Measurements from ENCODE around the gene HDAC3.

HDAC3 gene

DNA sequence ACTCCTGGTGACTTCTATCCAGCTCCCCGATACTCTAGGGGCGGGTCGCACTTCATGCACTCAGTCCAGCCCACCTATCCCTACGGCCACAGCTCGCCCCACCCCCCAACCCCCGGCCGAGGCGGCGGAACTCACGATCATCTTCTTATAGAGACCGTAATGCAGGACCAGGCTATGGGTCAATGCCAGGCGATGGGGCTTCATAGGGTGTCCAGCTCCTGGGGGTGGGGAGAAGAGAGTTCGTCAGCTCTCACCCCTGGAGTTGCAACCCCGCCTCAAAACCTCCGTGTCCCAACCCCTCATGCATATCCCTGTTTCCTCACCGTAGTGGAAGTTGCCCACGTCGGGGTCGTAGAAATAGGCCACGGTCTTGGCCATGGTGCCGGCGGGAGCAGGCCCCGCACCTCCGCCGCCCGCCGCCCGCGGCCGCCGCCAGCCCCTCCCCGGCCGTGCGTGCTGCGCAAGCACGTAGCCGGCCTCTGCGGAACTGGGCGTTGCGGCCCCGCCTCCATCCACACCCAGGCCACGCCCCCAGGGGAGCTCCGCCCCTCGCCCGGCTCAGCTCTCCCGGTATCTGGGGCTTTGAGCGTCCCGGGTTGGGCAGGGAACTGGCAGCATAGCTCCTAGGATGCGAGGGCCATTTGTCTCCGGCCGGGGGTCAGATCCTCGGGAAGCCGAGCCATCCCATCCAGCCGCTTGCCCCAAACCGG, at the start of gene HDAC3, which contains the start of gene RELL2:
Gene HDAC3, minus strand, starts transcription at position 437 of the 710 bp plus-strand sequence. Its CDS starts 59 bp downstream, at position 378.
Gene RELL2, plus strand, starts transcription at position 585 of the 710 bp plus-strand sequence. CDS start 1,229 bp downstream, outside the sequence.
- H3K27me3 ChIP-seq (ENCODE audit: control insufficient read depth, insufficient read depth, low read length) = peaks cover 9% of the 10 kb centered on the region
- H3K4me3 ChIP-seq (ENCODE audit: low read length) = peak within 1 kb of the TSS; percentile 79
- H3K9ac ChIP-seq (ENCODE audit: low read length) = peak within 1 kb of the TSS; percentile 87
- H3K9me3 ChIP-seq (ENCODE audit: control insufficient read depth, low read length) = no peaks in the 10 kb centered on the region
- H3K36me3 ChIP-seq (ENCODE audit: control insufficient read depth, insufficient read depth, low read length) = no peaks in the 10 kb centered on the region
- H3K4me1 ChIP-seq (ENCODE audit: control insufficient read depth, insufficient read depth, low read length) = peaks cover 21% of the 10 kb centered on the region

DNA sequence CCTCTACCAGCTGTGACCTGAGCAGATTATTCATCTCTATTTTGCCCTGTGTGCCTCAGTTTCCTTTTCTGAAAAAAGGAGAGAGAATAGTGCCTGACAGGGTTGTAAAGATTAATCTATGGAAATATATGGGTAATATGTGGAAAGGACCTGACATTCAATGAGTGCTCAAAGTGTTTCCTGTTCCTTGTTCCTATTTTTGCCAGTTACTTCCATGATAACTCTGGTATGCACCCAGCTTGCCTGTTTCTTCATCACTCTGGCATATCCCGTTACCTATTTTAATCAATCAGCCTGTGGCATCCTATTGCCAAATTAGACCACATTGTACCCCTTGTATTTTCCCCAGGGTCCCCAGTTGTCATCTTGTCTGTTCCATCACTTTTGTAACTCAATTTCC, 48.9 kb upstream of the HDAC3 start:
- H3K4me3 ChIP-seq (ENCODE audit: low read length) = no peak overlapping the region
- no peak overlapping the region for H3K9ac ChIP-seq (ENCODE audit: low read length)
- H3K36me3 ChIP-seq (ENCODE audit: control insufficient read depth, insufficient read depth, low read length) = no peaks in the 10 kb centered on the region
- H3K9me3 ChIP-seq (ENCODE audit: control insufficient read depth, low read length) = no peaks in the 10 kb centered on the region
- peaks cover 19% of the 10 kb centered on the region for H3K4me1 ChIP-seq (ENCODE audit: control insufficient read depth, insufficient read depth, low read length)
- H3K27me3 ChIP-seq (ENCODE audit: control insufficient read depth, insufficient read depth, low read length) = peaks cover 5% of the 10 kb centered on the region

- H3K9ac ChIP-seq (ENCODE audit: low read length) = no peak overlapping the region
- no peak overlapping the region for H3K4me3 ChIP-seq (ENCODE audit: low read length)
- H3K4me1 ChIP-seq (ENCODE audit: control insufficient read depth, insufficient read depth, low read length) = peaks cover 25% of the 10 kb centered on the region
- H3K9me3 ChIP-seq (ENCODE audit: control insufficient read depth, low read length) = no peaks in the 10 kb centered on the region
- H3K27me3 ChIP-seq (ENCODE audit: control insufficient read depth, insufficient read depth, low read length) = peaks cover under 1% of the 10 kb centered on the region
- H3K36me3 ChIP-seq (ENCODE audit: control insufficient read depth, insufficient read depth, low read length) = no peaks in the 10 kb centered on the region
Observed at GRCh38 chr5:141683596-141684141, 47.0 kb upstream of the HDAC3 start.

DNA sequence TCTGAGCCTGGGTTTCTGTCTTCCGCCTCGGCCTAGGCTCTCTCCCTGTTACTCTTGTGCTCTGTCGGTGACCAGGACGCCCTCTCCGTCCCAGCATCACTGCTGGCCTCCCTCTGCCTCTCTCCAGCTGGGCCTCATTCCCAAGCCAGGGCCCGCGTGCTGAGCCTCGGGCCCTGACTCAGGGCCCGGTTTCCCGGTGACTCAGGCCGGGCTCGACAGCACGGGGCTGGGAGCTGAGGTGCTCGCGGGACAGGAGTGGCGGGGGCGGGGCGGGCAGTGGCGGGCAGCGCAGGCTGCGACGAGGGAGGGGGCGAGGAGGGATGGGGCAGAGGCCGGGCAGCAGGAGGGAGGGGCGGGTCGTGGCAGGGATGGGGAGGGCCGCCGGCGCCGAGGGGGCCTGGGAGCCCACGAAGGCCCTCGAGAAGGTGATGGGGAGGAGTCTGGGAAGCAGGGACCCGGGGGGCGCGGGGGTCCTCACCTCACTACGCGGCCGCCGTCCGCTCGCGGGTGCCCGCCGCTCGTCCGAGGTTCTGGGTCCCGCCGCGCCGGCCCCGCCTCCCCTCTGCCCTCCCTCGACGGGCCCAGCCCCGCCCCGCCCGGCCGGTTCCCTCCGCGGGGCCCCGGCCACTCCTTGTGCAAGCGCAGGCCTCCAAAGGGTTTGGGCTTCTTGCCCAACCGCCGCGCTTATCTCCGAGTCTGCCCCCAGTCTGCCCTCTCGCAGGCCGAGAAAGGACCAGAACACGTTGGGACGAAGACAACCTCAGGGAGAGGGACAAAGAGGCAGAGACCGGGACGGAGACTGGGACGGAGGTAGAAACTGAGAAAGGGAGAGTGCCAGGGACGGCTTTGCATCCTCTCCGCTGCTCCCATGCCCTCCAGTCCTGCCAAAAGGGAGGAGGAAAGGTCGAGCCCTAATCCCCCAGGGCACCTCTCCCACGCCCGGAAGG, 45.3 kb upstream of the HDAC3 start, which contains the start of gene ARAP3:
Gene ARAP3, minus strand, starts transcription at position 536 of the 947 bp plus-strand sequence. CDS start 1,744 bp downstream, outside the sequence.
- Histone ChIP-seq H3K4me3 (ENCODE audit: low read length) (peak within 1 kb of the TSS; percentile 43), H3K9ac (ENCODE audit: low read length) (peak within 1 kb of the TSS; percentile 70), H3K27me3 (ENCODE audit: control insufficient read depth, insufficient read depth, low read length) (no peaks in the 10 kb centered on the region), H3K9me3 (ENCODE audit: control insufficient read depth, low read length) (no peaks in the 10 kb centered on the region), H3K4me1 (ENCODE audit: control insufficient read depth, insufficient read depth, low read length) (peaks cover 25% of the 10 kb centered on the region), H3K36me3 (ENCODE audit: control insufficient read depth, insufficient read depth, low read length) (no peaks in the 10 kb centered on the region)

GRCh38 chr5:141681295-141681694, 44.6 kb upstream of the HDAC3 start:
- no peaks in the 10 kb centered on the region for H3K36me3 ChIP-seq (ENCODE audit: control insufficient read depth, insufficient read depth, low read length)
- H3K9me3 ChIP-seq (ENCODE audit: control insufficient read depth, low read length) = no peaks in the 10 kb centered on the region
- peak overlapping the region; percentile 70 for H3K9ac ChIP-seq (ENCODE audit: low read length)
- H3K4me3 ChIP-seq (ENCODE audit: low read length) = peak overlapping the region; percentile 31
- H3K4me1 ChIP-seq (ENCODE audit: control insufficient read depth, insufficient read depth, low read length) = peaks cover 25% of the 10 kb centered on the region
- no peaks in the 10 kb centered on the region for H3K27me3 ChIP-seq (ENCODE audit: control insufficient read depth, insufficient read depth, low read length)

DNA sequence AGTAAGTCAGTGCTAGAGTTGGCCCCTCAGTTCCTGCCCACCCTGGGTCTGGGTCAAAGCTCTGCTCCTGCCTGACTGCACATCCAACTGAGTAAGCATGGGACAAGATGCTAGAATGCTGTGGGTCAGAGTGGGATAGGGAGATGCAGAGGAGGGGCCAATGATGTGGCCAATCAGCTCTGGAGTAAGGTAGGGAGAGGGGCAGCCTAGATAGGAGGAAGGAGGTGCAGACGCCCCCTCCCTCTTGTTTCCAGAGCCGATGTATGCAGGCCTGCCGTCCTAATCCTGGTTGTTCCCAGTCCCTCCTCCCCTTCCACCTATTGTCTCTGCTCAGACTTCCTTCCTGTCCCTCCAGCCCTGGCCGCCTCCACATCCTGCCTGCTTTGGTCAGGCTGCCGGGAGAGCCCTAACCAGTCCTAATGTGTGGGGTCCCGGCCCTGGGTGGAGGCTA, 44.1 kb upstream of the HDAC3 start:
- H3K9ac ChIP-seq (ENCODE audit: low read length) = peak overlapping the region; percentile 70
- H3K4me3 ChIP-seq (ENCODE audit: low read length) = no peak overlapping the region
- H3K9me3 ChIP-seq (ENCODE audit: control insufficient read depth, low read length) = no peaks in the 10 kb centered on the region
- H3K4me1 ChIP-seq (ENCODE audit: control insufficient read depth, insufficient read depth, low read length) = peaks cover 25% of the 10 kb centered on the region
- no peaks in the 10 kb centered on the region for H3K36me3 ChIP-seq (ENCODE audit: control insufficient read depth, insufficient read depth, low read length)
- no peaks in the 10 kb centered on the region for H3K27me3 ChIP-seq (ENCODE audit: control insufficient read depth, insufficient read depth, low read length)

- peak overlapping the region; percentile 8 for H3K9ac ChIP-seq (ENCODE audit: low read length)
- H3K4me3 ChIP-seq (ENCODE audit: low read length) = no peak overlapping the region
Observed at GRCh38 chr5:141680178-141680577, 43.5 kb upstream of the HDAC3 start.

DNA sequence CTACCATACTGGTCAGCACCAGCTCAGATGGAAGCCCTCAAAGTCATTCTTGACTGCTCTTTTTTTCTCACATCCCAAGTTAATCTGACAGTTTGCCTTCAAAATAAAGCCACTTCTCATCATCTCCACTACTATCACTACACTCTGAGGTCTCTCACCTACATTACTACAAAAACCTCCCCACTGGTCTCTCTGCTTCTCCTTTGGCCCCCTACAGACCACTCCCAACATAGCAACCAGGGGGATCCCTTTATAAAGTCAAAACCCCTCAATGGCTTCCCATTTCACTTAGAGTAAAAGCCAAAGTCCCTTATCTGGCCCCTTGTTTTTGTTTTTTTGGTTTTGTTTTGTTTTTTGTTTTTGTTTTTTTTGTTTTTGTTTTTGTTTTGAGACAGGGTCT, 40.8 kb upstream of the HDAC3 start:
- Histone ChIP-seq H3K9me3 (ENCODE audit: control insufficient read depth, low read length) (no peaks in the 10 kb centered on the region), H3K4me1 (ENCODE audit: control insufficient read depth, insufficient read depth, low read length) (peaks cover 21% of the 10 kb centered on the region), H3K27me3 (ENCODE audit: control insufficient read depth, insufficient read depth, low read length) (no peaks in the 10 kb centered on the region), H3K4me3 (ENCODE audit: low read length) (no peak overlapping the region), H3K9ac (ENCODE audit: low read length) (no peak overlapping the region), H3K36me3 (ENCODE audit: control insufficient read depth, insufficient read depth, low read length) (no peaks in the 10 kb centered on the region)

More at GRCh38 chr5:141680178-141680577, 43.5 kb upstream of the HDAC3 start:
- no peaks in the 10 kb centered on the region for H3K9me3 ChIP-seq (ENCODE audit: control insufficient read depth, low read length)
- H3K36me3 ChIP-seq (ENCODE audit: control insufficient read depth, insufficient read depth, low read length) = no peaks in the 10 kb centered on the region
- H3K27me3 ChIP-seq (ENCODE audit: control insufficient read depth, insufficient read depth, low read length) = no peaks in the 10 kb centered on the region
- H3K4me1 ChIP-seq (ENCODE audit: control insufficient read depth, insufficient read depth, low read length) = peaks cover 25% of the 10 kb centered on the region

DNA sequence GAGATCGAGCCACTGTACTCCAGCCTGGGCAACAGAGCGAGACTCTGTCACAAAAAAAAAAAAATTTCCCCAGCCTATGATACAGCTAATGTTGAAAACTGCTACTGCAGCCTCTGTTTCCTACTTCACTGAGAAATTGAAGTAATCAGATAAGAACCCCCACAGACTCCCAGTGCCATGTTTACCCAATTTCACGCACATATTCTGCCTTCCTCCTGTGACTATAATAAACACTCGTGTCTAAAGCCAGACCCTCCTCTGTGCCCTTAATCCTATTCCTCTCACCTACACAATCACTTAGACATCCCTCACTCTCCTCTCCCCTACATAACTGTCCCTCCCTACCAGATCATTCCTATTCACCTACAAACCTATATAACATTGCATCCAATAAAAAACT, 39.0 kb upstream of the HDAC3 start:
- H3K36me3 ChIP-seq (ENCODE audit: control insufficient read depth, insufficient read depth, low read length) = no peaks in the 10 kb centered on the region
- H3K4me3 ChIP-seq (ENCODE audit: low read length) = no peak overlapping the region
- no peaks in the 10 kb centered on the region for H3K27me3 ChIP-seq (ENCODE audit: control insufficient read depth, insufficient read depth, low read length)
- H3K9me3 ChIP-seq (ENCODE audit: control insufficient read depth, low read length) = no peaks in the 10 kb centered on the region
- H3K4me1 ChIP-seq (ENCODE audit: control insufficient read depth, insufficient read depth, low read length) = peaks cover 7% of the 10 kb centered on the region
- no peak overlapping the region for H3K9ac ChIP-seq (ENCODE audit: low read length)

- no peaks in the 10 kb centered on the region for H3K9me3 ChIP-seq (ENCODE audit: control insufficient read depth, low read length)
- no peaks in the 10 kb centered on the region for H3K36me3 ChIP-seq (ENCODE audit: control insufficient read depth, insufficient read depth, low read length)
Observed at GRCh38 chr5:141674747-141675146, 38.1 kb upstream of the HDAC3 start.

DNA sequence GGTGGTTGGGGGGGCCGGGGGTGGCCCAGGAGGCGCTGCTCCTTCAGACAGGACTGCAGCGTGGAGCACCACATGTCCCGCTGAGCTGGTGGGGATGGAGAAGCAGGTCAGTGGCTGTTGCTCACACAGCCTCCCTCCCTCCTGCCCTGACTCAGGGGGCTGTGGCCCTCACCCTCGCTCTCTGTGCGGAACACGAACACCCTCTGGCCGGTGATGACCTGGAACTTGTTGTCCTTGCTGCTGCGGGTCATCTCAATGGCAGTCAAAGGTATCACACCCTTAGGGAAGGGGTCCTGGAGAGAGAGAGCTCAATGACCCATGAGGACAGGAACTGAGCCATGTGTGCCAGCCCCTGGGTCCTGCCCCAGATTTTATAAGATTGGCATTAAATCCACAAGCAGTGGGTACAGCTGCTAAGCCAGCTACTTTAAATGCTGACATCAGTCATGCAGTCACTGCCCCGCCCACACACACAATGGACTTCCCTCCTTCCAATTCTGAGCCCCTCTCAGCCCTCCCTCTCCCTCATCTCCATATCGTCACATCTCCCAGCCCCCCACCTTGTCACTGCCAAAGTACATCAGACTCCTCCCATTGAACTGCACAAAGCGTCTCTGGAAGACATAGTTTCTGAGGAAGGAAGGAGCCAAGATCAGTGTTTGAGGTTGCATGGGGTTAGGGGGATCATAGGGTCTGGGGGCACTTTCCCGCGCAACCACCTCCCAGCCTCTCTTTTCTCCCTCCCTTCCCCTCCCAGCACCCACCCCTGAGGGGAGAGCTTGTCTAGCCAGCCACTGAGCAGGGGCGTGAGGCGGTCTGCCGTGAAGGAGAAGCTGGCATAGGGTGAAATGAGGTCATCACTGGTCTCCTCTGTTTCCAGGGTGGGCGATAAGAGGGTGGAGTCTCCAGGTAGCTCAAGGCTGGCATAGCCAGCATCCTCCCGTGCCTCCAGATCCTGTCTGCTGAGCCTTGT, 36.5 kb upstream of the HDAC3 start:
- Histone ChIP-seq H3K4me1 (ENCODE audit: control insufficient read depth, insufficient read depth, low read length) (no peaks in the 10 kb centered on the region), H3K9me3 (ENCODE audit: control insufficient read depth, low read length) (no peaks in the 10 kb centered on the region), H3K4me3 (ENCODE audit: low read length) (no peak overlapping the region), H3K27me3 (ENCODE audit: control insufficient read depth, insufficient read depth, low read length) (no peaks in the 10 kb centered on the region), H3K36me3 (ENCODE audit: control insufficient read depth, insufficient read depth, low read length) (no peaks in the 10 kb centered on the region), H3K9ac (ENCODE audit: low read length) (no peak overlapping the region)

More at GRCh38 chr5:141674747-141675146, 38.1 kb upstream of the HDAC3 start:
- Histone ChIP-seq H3K9ac (ENCODE audit: low read length) (no peak overlapping the region), H3K4me1 (ENCODE audit: control insufficient read depth, insufficient read depth, low read length) (no peaks in the 10 kb centered on the region), H3K27me3 (ENCODE audit: control insufficient read depth, insufficient read depth, low read length) (no peaks in the 10 kb centered on the region), H3K4me3 (ENCODE audit: low read length) (no peak overlapping the region)
